Epithelial cell of proximal tubule (primary cell): Measurements from ENCODE around the gene GPC1. TPM values are rescaled to one million over a fixed set of nuclear protein-coding genes. Genes with fewer than 3 reads are reported as not detected.

Source experiments
- DNase-seq: peaks from one replicate; pipeline ENCODE4 v3.0.0-alpha.2; 2011; ENCODE audit warnings: low read depth
- H3K4me3 ChIP-seq: 2 replicates; pipeline ENCODE4 v1.5.1; 2011; ENCODE audit warnings: low read depth, mild to moderate bottlenecking, low read length
- total RNA-seq: library from RNA; depleted of rRNA; stranded (reverse); fragments of >200 nt; gene quantifications from 2 replicates; pipeline ENCODE4 v1.2.3, GENCODE V29; 2015
- TF ChIP-seq, protein P1 (sequence below): conservative IDR thresholded peaks from 2 replicates; pipeline ENCODE4 v1.5.1; 2012; ENCODE audit warnings: low read depth, mild to moderate bottlenecking, low read length

GPC1 gene
- total RNA-seq, 1 donor from 2014 or later = 45.4 TPM

DNA sequence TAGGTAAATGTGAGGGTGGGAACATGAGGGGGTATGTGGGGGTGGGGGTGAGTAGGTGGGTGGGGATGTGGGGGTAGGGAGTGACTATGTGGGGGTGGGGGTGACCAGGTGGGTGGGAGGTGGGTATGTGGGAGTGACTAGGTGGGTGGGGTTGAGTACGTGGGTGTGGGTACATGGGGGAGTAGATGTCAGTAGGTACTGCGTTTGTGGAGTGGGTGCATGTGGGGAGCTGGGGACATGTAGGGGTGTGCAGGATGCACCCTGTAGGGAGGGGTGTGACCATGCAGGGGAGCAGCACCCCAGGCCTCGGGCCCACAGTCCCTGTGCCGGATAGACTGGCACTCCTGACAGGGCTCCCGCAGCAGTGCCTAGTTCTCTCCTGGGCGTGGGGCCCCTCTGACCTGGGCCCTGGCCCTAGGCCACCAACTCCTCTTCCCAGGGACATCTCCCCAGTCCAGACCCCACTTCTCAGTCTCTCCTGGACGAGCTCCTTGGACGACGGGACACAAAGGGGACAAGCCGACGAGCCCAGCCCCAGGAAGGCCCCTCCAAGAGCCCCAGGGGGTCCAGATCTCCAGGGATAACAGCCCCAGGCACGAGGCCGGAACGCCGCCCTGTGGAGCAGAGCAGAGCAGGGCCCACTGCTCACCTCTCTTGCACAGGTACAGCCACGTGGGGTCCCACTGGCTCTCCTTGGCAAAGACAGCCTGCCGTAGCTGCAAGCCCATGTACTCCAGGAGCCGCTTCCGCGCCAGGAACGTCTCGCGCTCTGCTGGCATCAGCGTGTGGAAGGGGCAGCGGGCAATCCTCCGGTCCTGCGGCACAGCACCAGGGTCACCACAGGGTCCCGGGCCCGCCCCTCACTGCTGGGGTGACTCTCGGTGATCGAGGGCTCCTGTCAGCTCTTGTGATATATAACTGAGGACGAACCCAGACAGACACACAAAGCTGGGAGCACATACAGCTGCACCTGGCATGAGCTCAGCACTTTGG is 64.1 kb downstream of the GPC1 start:
- no peak for DNase-seq
- TF ChIP-seq, protein P1, sequence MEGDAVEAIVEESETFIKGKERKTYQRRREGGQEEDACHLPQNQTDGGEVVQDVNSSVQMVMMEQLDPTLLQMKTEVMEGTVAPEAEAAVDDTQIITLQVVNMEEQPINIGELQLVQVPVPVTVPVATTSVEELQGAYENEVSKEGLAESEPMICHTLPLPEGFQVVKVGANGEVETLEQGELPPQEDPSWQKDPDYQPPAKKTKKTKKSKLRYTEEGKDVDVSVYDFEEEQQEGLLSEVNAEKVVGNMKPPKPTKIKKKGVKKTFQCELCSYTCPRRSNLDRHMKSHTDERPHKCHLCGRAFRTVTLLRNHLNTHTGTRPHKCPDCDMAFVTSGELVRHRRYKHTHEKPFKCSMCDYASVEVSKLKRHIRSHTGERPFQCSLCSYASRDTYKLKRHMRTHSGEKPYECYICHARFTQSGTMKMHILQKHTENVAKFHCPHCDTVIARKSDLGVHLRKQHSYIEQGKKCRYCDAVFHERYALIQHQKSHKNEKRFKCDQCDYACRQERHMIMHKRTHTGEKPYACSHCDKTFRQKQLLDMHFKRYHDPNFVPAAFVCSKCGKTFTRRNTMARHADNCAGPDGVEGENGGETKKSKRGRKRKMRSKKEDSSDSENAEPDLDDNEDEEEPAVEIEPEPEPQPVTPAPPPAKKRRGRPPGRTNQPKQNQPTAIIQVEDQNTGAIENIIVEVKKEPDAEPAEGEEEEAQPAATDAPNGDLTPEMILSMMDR = no peak
- H3K4me3 ChIP-seq = no peak overlapping the region

DNA sequence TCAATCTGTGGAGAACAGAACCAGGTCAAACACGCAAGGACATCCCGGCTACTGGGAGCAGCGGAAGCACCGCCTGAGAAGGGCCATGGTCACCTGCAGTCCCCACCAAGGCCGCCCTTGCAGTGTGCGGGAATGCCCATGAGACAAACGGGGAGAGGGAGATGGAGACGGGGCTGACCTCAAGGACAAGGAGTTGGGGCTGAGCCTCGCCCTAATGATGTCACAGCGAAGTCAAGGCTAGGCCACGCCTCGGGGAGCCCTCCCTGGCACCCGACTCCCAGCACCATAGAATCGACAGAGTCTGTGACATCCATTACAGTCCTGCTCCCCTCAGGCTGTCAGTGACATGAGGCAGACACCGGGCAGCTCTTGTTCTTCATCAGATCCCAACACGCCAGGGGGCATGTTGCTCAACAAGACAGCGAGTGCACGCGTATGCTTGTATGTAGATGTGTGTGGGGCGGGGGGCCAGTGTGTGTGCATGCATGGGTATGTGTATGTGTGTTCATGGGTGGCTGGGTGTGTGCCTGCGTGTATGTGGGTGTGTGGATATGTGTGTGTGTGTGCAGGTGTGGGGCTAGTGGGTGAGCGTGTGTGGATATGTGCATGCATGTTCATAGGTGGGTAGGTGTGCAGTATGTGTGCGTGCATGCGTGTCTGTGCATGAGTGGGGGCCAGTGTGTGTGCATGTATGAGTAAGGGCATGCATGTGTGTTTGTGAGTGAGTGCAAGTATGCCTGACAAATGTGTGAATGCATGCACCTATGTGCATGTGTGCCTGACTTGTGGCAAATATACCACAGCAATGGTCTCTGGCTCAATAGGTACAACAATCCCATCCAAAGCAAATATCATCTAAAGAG is 65.3 kb downstream of the GPC1 start:
- H3K4me3 ChIP-seq = no peak overlapping the region

DNA sequence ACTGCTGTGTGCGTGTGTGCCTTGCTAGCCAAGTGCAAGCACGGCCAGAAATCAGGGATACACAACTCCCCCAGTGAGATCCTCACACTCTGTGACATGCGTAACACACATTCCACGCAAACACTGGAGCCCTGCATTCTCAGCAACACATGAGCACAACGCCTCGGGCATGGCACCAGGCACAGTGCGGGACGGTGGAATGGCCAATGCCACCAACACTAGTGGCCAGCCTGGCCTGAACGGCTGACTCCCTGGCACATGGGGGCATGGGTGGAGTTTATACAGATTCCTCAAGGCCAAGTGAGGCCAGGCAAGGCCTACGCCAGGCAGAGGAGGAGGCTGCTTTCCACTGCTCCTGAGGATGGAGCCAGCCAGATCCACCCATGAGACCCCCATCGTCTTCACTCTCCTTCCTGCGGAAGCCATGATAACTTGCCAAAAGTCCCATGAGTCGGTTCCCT is 66.1 kb downstream of the GPC1 start:
- DNase-seq = no peak
- TF ChIP-seq, protein P1 = no peak
- no peak overlapping the region for H3K4me3 ChIP-seq

More for the DNA sequence above, 65.3 kb downstream of the GPC1 start:
- TF ChIP-seq, protein P1 = no peak
- no peak for DNase-seq

DNA sequence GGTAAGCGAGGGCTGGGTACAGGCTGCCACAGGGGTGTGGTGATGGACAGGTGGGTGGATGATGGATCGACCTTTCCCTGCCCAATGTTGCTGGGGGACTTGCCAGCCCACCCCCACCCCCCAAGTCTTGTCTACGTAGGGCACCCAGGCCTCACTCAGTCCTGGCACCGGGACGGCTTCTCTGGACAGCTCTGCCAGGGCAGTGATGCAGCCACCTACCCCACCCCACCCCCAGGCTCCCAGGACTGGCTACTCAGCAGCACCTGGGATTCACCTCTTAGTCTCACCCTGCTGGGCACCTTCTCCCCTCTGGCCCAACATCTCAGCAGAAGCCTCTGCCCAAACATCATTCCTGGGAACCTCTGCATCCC is 66.6 kb downstream of the GPC1 start:
- TF ChIP-seq, protein P1 = no peak
- no peak for DNase-seq
- no peak overlapping the region for H3K4me3 ChIP-seq

GRCh38 chr2:240502430-240503121 is 67.1 kb downstream of the GPC1 start:
- DNase-seq = no peak

DNA sequence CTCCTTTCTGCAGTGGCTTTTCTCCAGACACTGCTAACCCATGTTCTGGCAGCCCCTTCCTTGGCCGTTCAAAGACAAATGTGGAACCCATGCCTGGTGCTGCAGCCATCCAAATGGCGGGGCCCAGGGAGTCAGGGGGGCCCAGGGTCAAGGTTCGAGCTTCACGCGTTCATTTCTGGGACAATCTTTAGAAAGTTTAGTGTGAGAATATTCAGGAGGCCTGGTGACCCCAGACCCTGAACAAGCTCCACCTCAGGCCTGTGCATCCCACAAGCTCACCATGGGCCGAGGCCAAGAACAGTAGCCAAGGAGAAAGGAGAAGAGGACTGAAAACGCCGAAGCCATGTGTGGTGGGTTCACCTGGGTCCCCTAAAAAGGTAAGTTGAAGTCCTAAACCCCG is 67.9 kb downstream of the GPC1 start:
- no peak overlapping the region for H3K4me3 ChIP-seq
- DNase-seq = no peak
- TF ChIP-seq, protein P1 = no peak

More at GRCh38 chr2:240502430-240503121, 67.1 kb downstream of the GPC1 start:
- TF ChIP-seq, protein P1 = no peak
- H3K4me3 ChIP-seq = no peak overlapping the region
